ENCODE measurements around the gene DNAJC1. TPM values are rescaled to one million over a fixed set of nuclear protein-coding genes. Genes with fewer than 3 reads are reported as not detected.

DNAJC1 gene
- total RNA-seq, 1 donor from 2014 or later, result 103 TPM

- no peak for TF ChIP-seq CTCF (IDR thresholded peaks at IDR 0.05; ENCODE audit: insufficient read depth, low read length, poor library complexity, severe bottlenecking)
- DNase-seq (ENCODE audit: low read depth), result no peak
- H3K27me3 ChIP-seq (ENCODE audit: control insufficient read depth, insufficient read depth, low read length), result no peaks in the 10 kb centered on the region
- no peak overlapping the region for H3K4me3 ChIP-seq (ENCODE audit: low read depth, low read length)
- no peaks in the 10 kb centered on the region for H3K36me3 ChIP-seq (ENCODE audit: control insufficient read depth, insufficient read depth, low read length)
These were observed 56.6 kb downstream of the DNAJC1 start for GRCh38 chr10:21946946-21947345.

- no peak for TF ChIP-seq CTCF (IDR thresholded peaks at IDR 0.05; ENCODE audit: insufficient read depth, low read length, poor library complexity, severe bottlenecking)
- H3K36me3 ChIP-seq (ENCODE audit: control insufficient read depth, insufficient read depth, low read length), result no peaks in the 10 kb centered on the region
- H3K4me3 ChIP-seq (ENCODE audit: low read depth, low read length), result no peak overlapping the region
- DNase-seq (ENCODE audit: low read depth), result no peak
- H3K27me3 ChIP-seq (ENCODE audit: control insufficient read depth, insufficient read depth, low read length), result no peaks in the 10 kb centered on the region
These were observed 58.7 kb downstream of the DNAJC1 start for GRCh38 chr10:21944727-21945386.

- H3K27me3 ChIP-seq (ENCODE audit: control insufficient read depth, insufficient read depth, low read length), result no peaks in the 10 kb centered on the region
- H3K4me3 ChIP-seq (ENCODE audit: low read depth, low read length), result no peak overlapping the region
- TF ChIP-seq CTCF (IDR thresholded peaks at IDR 0.05; ENCODE audit: insufficient read depth, low read length, poor library complexity, severe bottlenecking), result no peak
- DNase-seq (ENCODE audit: low read depth), result no peak
- H3K36me3 ChIP-seq (ENCODE audit: control insufficient read depth, insufficient read depth, low read length), result no peaks in the 10 kb centered on the region
These were observed 59.8 kb downstream of the DNAJC1 start for GRCh38 chr10:21943633-21944265.

GRCh38 chr10:21935439-21936023 is 68.0 kb downstream of the DNAJC1 start:
- no peaks in the 10 kb centered on the region for H3K27me3 ChIP-seq (ENCODE audit: control insufficient read depth, insufficient read depth, low read length)
- TF ChIP-seq CTCF (IDR thresholded peaks at IDR 0.05; ENCODE audit: insufficient read depth, low read length, poor library complexity, severe bottlenecking), result no peak
- H3K36me3 ChIP-seq (ENCODE audit: control insufficient read depth, insufficient read depth, low read length), result no peaks in the 10 kb centered on the region
- H3K4me3 ChIP-seq (ENCODE audit: low read depth, low read length), result no peak overlapping the region
- no peak for DNase-seq (ENCODE audit: low read depth)

GRCh38 chr10:21934307-21934706 is 69.2 kb downstream of the DNAJC1 start:
- no peaks in the 10 kb centered on the region for H3K27me3 ChIP-seq (ENCODE audit: control insufficient read depth, insufficient read depth, low read length)
- no peak for TF ChIP-seq CTCF (IDR thresholded peaks at IDR 0.05; ENCODE audit: insufficient read depth, low read length, poor library complexity, severe bottlenecking)
- no peak for DNase-seq (ENCODE audit: low read depth)
- H3K36me3 ChIP-seq (ENCODE audit: control insufficient read depth, insufficient read depth, low read length), result no peaks in the 10 kb centered on the region
- H3K4me3 ChIP-seq (ENCODE audit: low read depth, low read length), result no peak overlapping the region
